Nephron (organoid): Measurements from ENCODE around the gene SPRY4.

Experiments used
- H3K27ac Mint-ChIP-seq, 3 experiments: 2 replicates each; pipeline ENCODE4 v1.8.0; 2020; ENCODE audit warnings: mixed read lengths in 3 of 3, mild to moderate bottlenecking in 2 of 3, moderate library complexity in 1 of 3
- H3K27me3 Mint-ChIP-seq: 2 replicates; pipeline ENCODE4 v1.8.0; 2021; ENCODE audit warnings: low read depth, mild to moderate bottlenecking, moderate library complexity, mixed read lengths
- H3K36me3 Mint-ChIP-seq: 2 replicates; pipeline ENCODE4 v1.8.0; 2020; ENCODE audit warnings: low read depth, mixed read lengths
- H3K4me1 Mint-ChIP-seq: 2 replicates; pipeline ENCODE4 v1.8.0; 2020; ENCODE audit warnings: mixed read lengths
- H3K4me3 Mint-ChIP-seq, 3 experiments: 2 replicates each; pipeline ENCODE4 v1.8.0; 2020; ENCODE audit warnings: mild to moderate bottlenecking in 3 of 3, mixed read lengths in 3 of 3, moderate library complexity in 2 of 3
- H3K9me3 Mint-ChIP-seq: 2 replicates; pipeline ENCODE4 v1.8.0; 2020; ENCODE audit warnings: mixed read lengths
- CTCF ChIP-seq, 3 experiments: fragments of 200-600 bp; sonication (generic); IDR thresholded peaks; one replicate each; pipeline ENCODE4 v1.5.0; 2021; ENCODE audit warnings: antibody characterized with exemption in 3 of 3; ENCODE audit not compliant: unreplicated experiment in 3 of 3

SPRY4 gene

DNA sequence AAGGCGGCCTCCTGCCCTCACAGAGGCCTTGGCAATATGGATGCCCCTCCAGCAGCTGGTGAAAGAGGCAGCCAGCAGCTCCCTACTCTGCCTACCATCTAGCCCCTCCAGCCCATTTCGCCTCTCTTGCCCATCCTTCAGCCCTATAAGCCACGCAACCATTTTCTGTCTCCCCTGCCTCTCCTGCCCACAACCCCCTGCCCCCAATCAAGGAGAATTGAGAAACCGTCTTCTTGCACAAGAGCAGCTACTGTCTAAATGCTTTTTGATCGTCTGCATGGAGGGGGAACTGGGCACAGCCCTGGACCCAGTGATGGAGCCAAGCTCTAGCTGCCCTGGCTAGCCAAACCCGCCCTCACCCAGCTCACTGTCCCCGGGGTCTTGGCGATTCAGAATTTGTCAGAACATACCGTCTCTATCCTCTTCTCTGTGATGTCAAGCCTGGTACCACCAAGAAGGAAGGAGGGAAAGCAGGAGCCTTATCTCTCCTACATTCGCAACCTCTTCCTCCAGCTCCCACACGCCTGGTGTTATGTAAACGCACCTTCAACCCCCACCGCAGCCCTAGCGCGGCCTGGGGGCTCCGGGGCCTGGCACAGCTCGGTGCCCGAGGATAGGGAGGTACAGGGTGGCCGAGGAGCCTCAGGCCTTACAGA, 1.2 kb downstream of the SPRY4 start:
- H3K27me3 Mint-ChIP-seq, result peaks cover 26% of the 10 kb centered on the region
- no peaks in the 10 kb centered on the region for H3K9me3 Mint-ChIP-seq
- H3K36me3 Mint-ChIP-seq, result no peaks in the 10 kb centered on the region
- H3K27ac Mint-ChIP-seq, result peak overlapping the region; percentile 34 to 87 (median 53)
- H3K4me1 Mint-ChIP-seq, result peaks cover 78% of the 10 kb centered on the region
- peak overlapping the region; percentile 88 to 92 (median 90) for H3K4me3 Mint-ChIP-seq
- TF ChIP-seq CTCF (IDR thresholded peaks at IDR 0.05; ENCODE audit: unreplicated experiment in 3 of 3), result no peak

DNA sequence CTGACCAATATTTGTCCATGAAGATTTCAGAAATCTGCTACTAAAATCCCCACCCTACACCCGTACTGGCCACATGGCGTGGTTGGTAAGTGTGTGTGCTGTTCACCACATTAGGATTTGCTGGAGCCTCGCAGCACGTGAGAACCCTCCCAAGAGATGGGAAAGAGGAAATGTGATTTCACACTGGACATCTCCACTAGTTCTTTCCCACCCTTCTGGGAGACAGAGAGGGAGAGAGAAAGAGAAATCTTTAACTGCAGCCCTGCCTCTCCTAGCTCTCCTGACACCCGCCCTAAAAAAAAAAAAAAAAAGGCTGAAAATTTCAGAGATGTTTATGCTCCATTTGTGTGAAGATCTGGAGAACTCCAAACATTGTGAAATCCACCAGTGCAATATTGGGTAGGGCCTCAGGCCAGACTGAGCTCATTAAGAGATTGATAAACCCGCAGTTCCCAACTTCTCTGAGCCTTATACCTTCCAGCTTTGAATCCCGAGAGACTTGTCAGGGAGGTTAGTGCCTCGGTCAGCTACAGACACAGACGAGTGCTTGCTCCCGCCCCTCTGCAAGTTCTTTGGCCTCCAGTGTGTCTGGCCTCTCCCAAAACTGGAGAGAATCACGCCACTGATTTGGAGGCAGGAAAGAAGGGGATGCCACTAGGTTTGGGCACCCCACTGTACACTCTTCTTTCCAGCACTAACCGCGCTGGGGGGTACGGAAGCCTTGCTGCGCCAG, 1.9 kb downstream of the SPRY4 start:
- H3K4me1 Mint-ChIP-seq, result peaks cover 81% of the 10 kb centered on the region
- no peaks in the 10 kb centered on the region for H3K9me3 Mint-ChIP-seq
- peaks cover 23% of the 10 kb centered on the region for H3K27me3 Mint-ChIP-seq
- TF ChIP-seq CTCF (IDR thresholded peaks at IDR 0.05; ENCODE audit: unreplicated experiment in 3 of 3), result no peak
- H3K4me3 Mint-ChIP-seq, result peak overlapping the region; percentile 88 to 92 (median 90)
- H3K36me3 Mint-ChIP-seq, result no peaks in the 10 kb centered on the region
- H3K27ac Mint-ChIP-seq, result peak overlapping the region; percentile 34 to 87 (median 56)

GRCh38 chr5:142322403-142322746, 2.4 kb downstream of the SPRY4 start:
- peak overlapping the region; percentile 88 to 92 (median 90) for H3K4me3 Mint-ChIP-seq
- no peak for TF ChIP-seq CTCF (IDR thresholded peaks at IDR 0.05; ENCODE audit: unreplicated experiment in 3 of 3)
- H3K4me1 Mint-ChIP-seq, result peaks cover 81% of the 10 kb centered on the region
- peaks cover 18% of the 10 kb centered on the region for H3K27me3 Mint-ChIP-seq
- H3K27ac Mint-ChIP-seq, result peak overlapping the region; percentile 34 to 87 (median 56)
- no peaks in the 10 kb centered on the region for H3K36me3 Mint-ChIP-seq
- H3K9me3 Mint-ChIP-seq, result no peaks in the 10 kb centered on the region

DNA sequence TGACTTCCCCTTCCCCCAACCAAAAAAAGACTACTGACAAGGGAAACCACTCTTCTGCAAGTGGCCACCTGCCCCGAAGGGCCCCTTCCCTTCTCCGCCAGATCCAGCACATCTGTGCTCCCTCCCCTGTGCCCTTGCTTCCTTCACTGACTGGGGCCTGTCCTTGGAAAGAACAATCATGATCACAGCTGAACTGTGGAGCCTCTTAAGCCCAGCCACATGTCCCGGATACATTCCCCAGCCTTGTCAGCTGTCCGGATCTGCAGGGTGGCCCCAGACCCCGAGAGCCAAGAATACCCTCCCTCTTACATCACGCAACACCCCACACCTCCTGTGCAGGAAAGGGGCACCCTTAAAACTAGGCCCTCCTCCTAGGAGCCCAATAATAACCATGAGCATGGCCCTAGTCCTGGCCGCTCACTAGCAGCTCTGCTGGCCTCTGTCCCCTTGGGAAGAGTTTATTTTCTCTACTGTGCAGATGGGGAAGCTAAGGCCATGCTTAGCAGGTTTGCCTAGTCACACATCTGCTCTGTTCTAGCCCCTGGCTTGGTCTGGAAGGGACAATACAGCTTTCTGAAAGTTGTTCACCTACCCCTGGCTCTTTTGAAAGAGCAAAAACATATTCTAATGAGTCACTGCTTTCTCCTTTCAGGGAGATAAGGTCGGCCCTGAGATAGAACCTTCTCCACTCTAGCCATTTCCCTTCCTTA, 3.8 kb downstream of the SPRY4 start:
- Mint-ChIP-seq H3K4me1 (peaks cover 81% of the 10 kb centered on the region), H3K27ac (peak overlapping the region; percentile 17 to 65 (median 62)), H3K9me3 (no peaks in the 10 kb centered on the region), H3K4me3 (peak overlapping the region; percentile 60 to 74 (median 62)), H3K36me3 (no peaks in the 10 kb centered on the region), H3K27me3 (peaks cover 12% of the 10 kb centered on the region)
- TF ChIP-seq CTCF (IDR thresholded peaks at IDR 0.05; ENCODE audit: unreplicated experiment in 3 of 3), result no peak

DNA sequence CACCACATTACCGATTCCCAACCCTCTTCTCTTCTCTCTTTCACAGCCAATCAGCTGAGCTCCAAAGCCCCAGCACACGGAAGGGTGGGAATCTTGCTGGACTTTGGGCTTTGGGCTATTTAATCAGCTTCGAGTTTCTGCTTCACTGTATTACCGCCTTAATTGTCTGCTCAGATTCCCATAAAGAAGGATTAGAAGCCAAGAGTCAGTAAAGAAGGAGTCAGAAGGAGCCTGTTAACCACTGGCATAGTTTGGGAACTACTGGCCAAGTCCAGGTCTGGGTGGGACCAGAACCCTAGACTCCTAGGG, 4.4 kb downstream of the SPRY4 start:
- H3K27me3 Mint-ChIP-seq, result peaks cover 9% of the 10 kb centered on the region
- no peaks in the 10 kb centered on the region for H3K36me3 Mint-ChIP-seq
- no peaks in the 10 kb centered on the region for H3K9me3 Mint-ChIP-seq
- peaks cover 87% of the 10 kb centered on the region for H3K4me1 Mint-ChIP-seq
- no peak for TF ChIP-seq CTCF (IDR thresholded peaks at IDR 0.05; ENCODE audit: unreplicated experiment in 3 of 3)
- peak overlapping the region; percentile 17 to 65 (median 62) for H3K27ac Mint-ChIP-seq
- H3K4me3 Mint-ChIP-seq, result peak overlapping the region; percentile 60 to 74 (median 62)
